GM21786 (cell line): ENCODE data around the gene OLR1.

ENCODE experiments used
- ATAC-seq: cut with Tn5 transposase; IDR thresholded peaks from one replicate; pipeline ENCODE4 v1.9.1; 2021; ENCODE audit not compliant: unreplicated experiment

The OLR1 gene

GRCh38 chr12:10110256-10110844 lies 61.6 kb downstream of the OLR1 start:
- ATAC-seq = no peak
